H1 (cell line): ENCODE measurements around the gene ZNF670. TPM values are rescaled to one million over a fixed set of nuclear protein-coding genes. Genes with fewer than 3 reads are reported as not detected.

ENCODE experiments used
- CTCF ChIA-PET: fragments of 300-600 bp; sonication (Branson Sonifier 250); formaldehyde crosslinking; loops from one replicate; lab custom pipeline; 2021; ENCODE audit not compliant: partially characterized antibody; lab: Charles Lee
- POLR2A ChIA-PET: fragments of 300-600 bp; sonication (Branson Sonifier 250); formaldehyde crosslinking; loops from one replicate; lab custom pipeline; 2021; ENCODE audit warnings: inconsistent platforms; ENCODE audit not compliant: partially characterized antibody; lab: Charles Lee
- DNase-seq, 2 experiments: peaks; one replicate each; pipeline versions ENCODE4 v3.0.0 to v3.0.0-alpha.2; 2010 to 2022; ENCODE audit warnings: low spot score in 2 of 2, low read depth in 1 of 2, mixed read lengths in 1 of 2
- FAIRE-seq: peaks from 2 replicates; lab custom pipeline; 2011; peaks lifted over from hg19 to GRCh38; lab: Jason Lieb, UNC
- H2AFZ ChIP-seq: 2 replicates; pipeline ENCODE4 v1.8.1; 2012; ENCODE audit warnings: low read length, inconsistent platforms
- H2AK5ac ChIP-seq: 2 replicates; pipeline ENCODE4 v1.6.1; 2013; ENCODE audit warnings: low read depth, low read length
- H2BK120ac ChIP-seq: replicated peaks from 2 replicates; pipeline ENCODE3; 2013; ENCODE audit warnings: low read depth, low read length, inconsistent platforms
- H2BK12ac ChIP-seq: 2 replicates; pipeline ENCODE4 v1.6.1; 2013; ENCODE audit warnings: low read depth, low read length
- H2BK15ac ChIP-seq: 2 replicates; pipeline ENCODE4 v1.6.1; 2013; ENCODE audit warnings: low read length
- H2BK20ac ChIP-seq: 2 replicates; pipeline ENCODE4 v1.6.1; 2013; ENCODE audit warnings: low read length
- H2BK5ac ChIP-seq: 2 replicates; pipeline ENCODE4 v1.6.1; 2013; ENCODE audit warnings: low read depth, low read length
- H3K14ac ChIP-seq: 2 replicates; pipeline ENCODE4 v1.6.1; 2013; ENCODE audit warnings: inconsistent platforms; ENCODE audit not compliant: insufficient read length
- H3K18ac ChIP-seq: 2 replicates; pipeline ENCODE4 v1.6.1; 2013; ENCODE audit warnings: low read length; ENCODE audit errors: extremely low read depth
- H3K23ac ChIP-seq: 2 replicates; pipeline ENCODE4 v1.6.1; 2013; ENCODE audit warnings: inconsistent platforms; ENCODE audit not compliant: insufficient read length
- H3K23me2 ChIP-seq: 2 replicates; pipeline ENCODE4 v1.6.1; 2013; ENCODE audit warnings: low read depth, low read length
- H3K27ac ChIP-seq: 2 replicates; pipeline ENCODE4 v1.6.1; 2011; ENCODE audit warnings: low read depth, low read length, inconsistent platforms
- H3K27me3 ChIP-seq, 4 experiments: replicated peaks in 1 of 4; 1 replicate in 1 of 4; 2 replicates in 3 of 4; pipeline versions ENCODE4 v1.6.1 to v1.8.1; 2011 to 2013; ENCODE audit warnings: low read length in 3 of 4, mild to moderate bottlenecking in 3 of 4, inconsistent platforms in 2 of 4, mixed read lengths in 2 of 4, moderate library complexity in 1 of 4; ENCODE audit not compliant: control insufficient read depth in 3 of 4, insufficient read depth in 3 of 4; ENCODE audit errors: extremely low read depth in 1 of 4
- H3K36me3 ChIP-seq, 4 experiments: 2 replicates each; pipeline versions ENCODE4 v1.6.1 to v1.8.1; 2011 to 2013; ENCODE audit warnings: mild to moderate bottlenecking in 4 of 4, low read length in 3 of 4, moderate library complexity in 2 of 4, control low read depth in 1 of 4, inconsistent platforms in 1 of 4; ENCODE audit not compliant: insufficient read depth in 4 of 4, control insufficient read depth in 2 of 4
- H3K4ac ChIP-seq: replicated peaks from 2 replicates; pipeline ENCODE3; 2013; ENCODE audit warnings: low read length, low read depth, mixed read lengths, inconsistent platforms; ENCODE audit not compliant: insufficient read length
- H3K4me1 ChIP-seq, 4 experiments: replicated peaks in 1 of 4; 1 replicate in 1 of 4; 2 replicates in 3 of 4; pipeline versions ENCODE4 v1.6.1 to v1.8.1; 2011 to 2013; ENCODE audit warnings: low read length in 3 of 4, inconsistent platforms in 2 of 4, mixed read lengths in 1 of 4; ENCODE audit not compliant: insufficient read depth in 4 of 4, control insufficient read depth in 3 of 4
- H3K4me2 ChIP-seq, 2 experiments: 2 replicates each; pipeline versions ENCODE4 v1.6.1 to v1.8.1; 2011 to 2013; ENCODE audit warnings: low read depth in 2 of 2, low read length in 2 of 2, control low read depth in 1 of 2, inconsistent platforms in 1 of 2, mild to moderate bottlenecking in 1 of 2; ENCODE audit not compliant: insufficient read depth in 1 of 2
- H3K4me3 ChIP-seq, 4 experiments: fragments of 200-600, 300-600 bp in 1 of 4; sonication (generic), shearing (Covaris generic), sonication (Bioruptor Twin) in 1 of 4; 2 replicates each; pipeline versions ENCODE4 v1.5.1 to v1.8.1; 2011 to 2016; ENCODE audit warnings: low read length in 4 of 4, low read depth in 3 of 4, control low read depth in 2 of 4, inconsistent platforms in 2 of 4, mild to moderate bottlenecking in 2 of 4, mixed read lengths in 1 of 4, moderate library complexity in 1 of 4; ENCODE audit not compliant: insufficient read depth in 2 of 4; ENCODE audit errors: extremely low read depth in 1 of 4
- H3K56ac ChIP-seq: replicated peaks from 2 replicates; pipeline ENCODE3; 2013; ENCODE audit warnings: low read depth, mild to moderate bottlenecking, mixed read lengths, low read length, inconsistent platforms; ENCODE audit not compliant: insufficient read length
- H3K79me1 ChIP-seq: 2 replicates; pipeline ENCODE4 v1.6.1; 2013; ENCODE audit warnings: low read depth, low read length, control low read depth
- H3K79me2 ChIP-seq, 2 experiments: 2 replicates each; pipeline versions ENCODE4 v1.6.1 to v1.8.1; 2012 to 2013; ENCODE audit warnings: low read length in 2 of 2, mild to moderate bottlenecking in 2 of 2, inconsistent platforms in 1 of 2; ENCODE audit not compliant: insufficient read depth in 2 of 2, control insufficient read depth in 1 of 2
- H3K9ac ChIP-seq, 4 experiments: replicated peaks in 1 of 4; 1 replicate in 1 of 4; 2 replicates in 3 of 4; pipeline versions ENCODE4 v1.6.1 to v1.8.1; 2011 to 2013; ENCODE audit warnings: low read depth in 3 of 4, low read length in 3 of 4, control low read depth in 2 of 4, mild to moderate bottlenecking in 2 of 4, moderate library complexity in 2 of 4, inconsistent platforms in 1 of 4; ENCODE audit errors: extremely low read depth in 1 of 4
- H3K9me3 ChIP-seq, 2 experiments: 2 replicates each; pipeline versions ENCODE4 v1.6.1 to v1.8.1; 2012 to 2013; ENCODE audit warnings: mild to moderate bottlenecking in 2 of 2, moderate library complexity in 2 of 2, control low read depth in 1 of 2, inconsistent platforms in 1 of 2, low read depth in 1 of 2, low read length in 1 of 2, mixed read lengths in 1 of 2; ENCODE audit not compliant: insufficient read depth in 2 of 2
- H4K20me1 ChIP-seq, 2 experiments: replicated peaks in 1 of 2; 2 replicates each; pipeline versions ENCODE3 to v1.8.1; 2011 to 2013; ENCODE audit warnings: inconsistent platforms in 2 of 2, low read length in 2 of 2, mild to moderate bottlenecking in 1 of 2; ENCODE audit not compliant: insufficient read depth in 2 of 2, control insufficient read depth in 1 of 2
- H4K5ac ChIP-seq: 2 replicates; pipeline ENCODE4 v1.6.1; 2013; ENCODE audit warnings: low read length, low read depth, mixed read lengths, inconsistent platforms; ENCODE audit not compliant: insufficient read length
- H4K8ac ChIP-seq: 2 replicates; pipeline ENCODE4 v1.8.0; 2013; ENCODE audit warnings: mild to moderate bottlenecking, moderate library complexity, low read length, inconsistent platforms; ENCODE audit not compliant: insufficient read depth; ENCODE audit errors: extremely low read depth
- H4K91ac ChIP-seq: replicated peaks from 2 replicates; pipeline ENCODE3; 2013; ENCODE audit warnings: low read length, mixed read lengths, inconsistent platforms; ENCODE audit not compliant: insufficient read length
- BRCA1 ChIP-seq: IDR thresholded peaks from 2 replicates; pipeline ENCODE4 v1.6.1; 2012; ENCODE audit warnings: low read depth, low read length, improper control_type of control experiment
- KDM4A ChIP-seq: IDR thresholded peaks from one replicate; pipeline ENCODE4 v1.7.1; 2012; ENCODE audit warnings: low read depth, mild to moderate bottlenecking, moderate library complexity, low read length, inconsistent platforms; ENCODE audit not compliant: severe bottlenecking
- RNF2 ChIP-seq: fragments of 200-900, 300-1000 bp; sonication (generic); IDR thresholded peaks from 2 replicates; pipeline ENCODE4 v1.7.1; 2016; ENCODE audit warnings: borderline replicate concordance, low read depth, mild to moderate bottlenecking, antibody characterized with exemption, low read length; ENCODE audit not compliant: poor library complexity, severe bottlenecking; ENCODE audit errors: missing control alignments
- SRF ChIP-seq: IDR thresholded peaks from 2 replicates; pipeline ENCODE4 v1.6.1; 2011; ENCODE audit warnings: mild to moderate bottlenecking, low read depth, low read length, moderate library complexity
- WGBS, 2 experiments: shearing (Covaris generic) in 1 of 2; methylation state at CpG; one replicate each; pipeline versions ENCODE4 v1.1.6 to v1.1.7; 2013 to 2015; ENCODE audit warnings: low lambda C conversion rate in 2 of 2, mixed read lengths in 2 of 2, inconsistent platforms in 1 of 2, low coverage in 1 of 2, missing lambda C conversion rate in 1 of 2; ENCODE audit not compliant: insufficient replicate concordance in 2 of 2, insufficient coverage in 1 of 2, insufficient read length in 1 of 2; ENCODE audit errors: extremely low coverage in 1 of 2, missing lambda C conversion rate in 1 of 2; 5-methylcytosine and 5-hydroxymethylcytosine counted together
- polyA plus RNA-seq, 7 experiments: library from polyadenylated mRNA; depleted of rRNA in 3 of 7; stranded (reverse) in 5 of 7; unstranded in 2 of 7; fragments of >200 nt in 5 of 7; fragments of 200-250 nt in 2 of 7; gene quantifications; 1 replicate in 5 of 7; 2 replicates in 1 of 7; 4 replicates in 1 of 7; pipeline versions ENCODE4 v1.2.1 to v1.2.3, GENCODE V29; 2011 to 2013; ENCODE audit warnings: missing spikeins in 2 of 7, mixed read lengths in 2 of 7
- total RNA-seq: library from RNA; stranded (reverse); fragmentation: NEBNext Ultra II Directional; extraction: Animal tissue kit (Norgen Biotek cat#: 25700); gene quantifications from 2 replicates; pipeline ENCODE4 v1.2.1, GENCODE V29; 2021

The ZNF670 gene
- total and polyA plus RNA-seq, 2 of the 8 experiments (the other 6 are each of a cell fraction or from before 2014, with no cell fraction given), result 2.8 to 15.4 TPM

- Histone ChIP-seq H2AFZ (peak overlapping the region; percentile 93; the same call in 1 of the 2 replicates), H3K27ac (peak overlapping the region; percentile 88; the same call in 1 of the 2 replicates), H3K23me2 (peaks cover 6% of the 10 kb centered on the region), H2AK5ac (0 out of 2 replicates have a peak overlapping the region, but pooled peaks have one; percentile 24), H3K14ac (no peak overlapping the region), H4K91ac (peak overlapping the region; percentile 33), H3K18ac (peak overlapping the region; percentile 48; the same call in 1 of the 2 replicates), H4K5ac (no peak overlapping the region), H3K9me3 (peaks cover 16 to 26% of the 10 kb centered on the region in 2 experiments), H3K79me1 (peaks cover 6% of the 10 kb centered on the region), H3K4me2 (peak overlapping the region; percentile 70 to 95), H4K8ac (peak overlapping the region; percentile 95; the same call in 1 of the 2 replicates), H3K4me3 (peak overlapping the region; percentile 78 to 97 (median 92)), H3K79me2 (peaks cover 26 to 53% of the 10 kb centered on the region in 2 experiments), H3K4me1 (peaks cover 0 to 5% (median 4%) of the 10 kb centered on the region in 4 experiments; a peak in 4 of 7 replicates), H2BK120ac (no peak overlapping the region), H2BK15ac (no peak overlapping the region), H2BK12ac (no peak overlapping the region), H3K4ac (no peak overlapping the region), H2BK20ac (no peak overlapping the region), H4K20me1 (no peaks in the 10 kb centered on the region), H3K9ac (peak overlapping the region; percentile 43 to 95 (median 88)), H3K36me3 (peaks cover 0 to 31% (median 11%) of the 10 kb centered on the region in 4 experiments; a peak in 4 of 8 replicates), H2BK5ac (no peak overlapping the region), H3K23ac (no peak overlapping the region), H3K27me3 (no peaks in the 10 kb centered on the region), H3K56ac (no peak overlapping the region)
- FAIRE-seq (no peak), DNase-seq (no peak)
- TF ChIP-seq KDM4A (no peak), BRCA1 (no peak), SRF (no peak), RNF2 (no peak)
- WGBS, 2 experiments, result 5% methylated on average over 8 of the region's 8 CpGs; no CpG with 5 or more reads in 1 of the 2 experiments
- CTCF ChIA-PET, result interaction anchor here (1.2 to 2.9 kb wide), 3 partner anchors 13 to 69 kb away, joined by 4 to 6 read pairs (median 5); no protein-coding TSS in a partner anchor
- POLR2A ChIA-PET, result interaction anchor here (1.1 to 2.6 kb wide), 10 partner anchors 10 to 354 kb away, joined by 4 to 11 read pairs (median 7); partner anchors contain the start of genes SCCPDH, ZNF669 and ZNF695
Measured at GRCh38 chr1:247077876-247078257, 744 bp downstream of the ZNF670 start.
